ENCODE measurements around the gene RAD1.

RAD1 gene

DNA sequence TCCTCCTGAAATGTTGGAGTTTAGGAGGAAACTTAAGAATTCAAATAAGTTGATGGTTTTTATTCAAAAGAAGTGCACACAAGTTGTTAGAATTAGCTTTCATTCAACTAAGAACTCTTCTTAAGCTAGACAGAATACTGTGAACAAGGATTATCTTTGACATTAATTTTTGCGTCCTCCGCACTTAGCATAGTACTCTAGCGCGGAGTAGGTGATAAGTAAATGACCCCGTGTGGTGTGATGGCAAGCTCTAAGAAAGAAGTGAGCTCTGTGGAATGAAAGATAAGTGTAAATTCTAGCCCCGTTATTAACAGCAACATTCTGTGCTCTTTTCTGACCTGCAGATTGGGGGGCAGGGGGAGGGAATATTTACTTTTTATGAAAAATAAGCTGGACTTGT lies 1.2 kb upstream of the RAD1 start:
- DNase-seq (ENCODE audit: low read depth) = peak; percentile 20

DNA sequence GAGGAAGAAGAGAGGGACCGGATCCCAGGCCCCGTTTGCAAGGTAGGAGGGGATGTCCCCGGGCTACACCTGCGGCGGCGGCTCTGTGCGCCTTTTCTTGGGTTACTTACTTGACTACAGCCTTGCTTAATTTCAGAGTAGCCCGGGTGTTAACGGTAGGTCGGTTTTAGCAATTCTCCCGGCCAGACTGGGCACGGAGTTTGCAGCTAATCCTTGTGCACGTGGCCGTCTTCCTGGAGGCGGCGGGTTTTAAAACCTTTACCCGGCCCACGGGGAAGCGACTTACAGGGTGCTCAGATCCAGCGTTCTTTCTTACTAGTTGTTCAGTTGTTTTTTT lies 520 bp upstream of the RAD1 start:
- no peak for DNase-seq (ENCODE audit: low read depth)

GRCh38 chr5:34914671-34915138 lies 599 bp downstream of the RAD1 start:
- DNase-seq (ENCODE audit: low read depth) = peak; percentile 58

DNA sequence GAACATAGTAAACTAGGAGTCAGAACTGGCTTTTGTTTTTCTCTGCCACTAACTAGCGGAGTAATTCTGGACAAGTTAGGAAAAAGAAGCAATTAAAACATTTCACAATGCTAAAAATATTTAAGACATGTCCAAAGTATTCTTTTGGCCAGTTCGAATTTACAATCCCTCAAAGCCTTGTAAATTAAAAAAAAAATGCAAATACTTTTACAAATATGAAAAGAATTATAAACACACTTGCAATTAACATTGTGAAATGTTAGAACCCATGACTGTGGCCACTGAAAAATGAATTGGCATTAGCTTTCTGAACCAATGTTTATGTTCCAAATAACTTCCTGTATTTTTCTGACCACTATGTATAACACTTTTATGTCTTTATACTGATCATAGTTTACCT lies 2.2 kb downstream of the RAD1 start:
- DNase-seq (ENCODE audit: low read depth) = peak; percentile 49

GRCh38 chr5:34905564-34905963 lies 9.7 kb downstream of the RAD1 start:
- peak; percentile 42 for DNase-seq (ENCODE audit: low read depth)

GRCh38 chr5:34903260-34903659 lies 12.0 kb downstream of the RAD1 start:
- no peak for DNase-seq (ENCODE audit: low read depth)

DNA sequence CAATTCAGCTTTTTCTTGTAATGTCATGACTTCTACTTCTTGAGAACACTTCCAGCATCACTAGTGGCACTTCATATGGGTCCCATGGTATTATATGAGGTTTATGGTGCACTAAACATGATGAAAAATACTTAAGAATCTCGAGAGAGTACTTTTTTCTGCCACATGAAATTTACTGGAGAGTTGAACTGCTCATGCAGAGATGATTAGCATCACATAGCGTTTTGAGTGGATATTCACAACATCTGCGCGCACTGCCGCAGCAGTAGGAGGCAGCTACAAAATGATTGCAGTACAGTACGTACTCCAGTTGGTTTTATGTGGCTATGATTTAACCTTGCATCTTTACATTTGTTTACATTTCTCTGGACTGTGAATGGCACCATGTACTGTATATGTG lies 14.7 kb downstream of the RAD1 start:
- no peak for DNase-seq (ENCODE audit: low read depth)

- no peak for DNase-seq (ENCODE audit: low read depth)
Measured at GRCh38 chr5:34899066-34899465, 16.2 kb downstream of the RAD1 start.

- peak; percentile 81 for DNase-seq (ENCODE audit: low read depth)
Measured at GRCh38 chr5:34898258-34898895, 16.9 kb downstream of the RAD1 start.

- peak; percentile 36 for DNase-seq (ENCODE audit: low read depth)
Measured at GRCh38 chr5:34897646-34898045, 17.7 kb downstream of the RAD1 start.

DNA sequence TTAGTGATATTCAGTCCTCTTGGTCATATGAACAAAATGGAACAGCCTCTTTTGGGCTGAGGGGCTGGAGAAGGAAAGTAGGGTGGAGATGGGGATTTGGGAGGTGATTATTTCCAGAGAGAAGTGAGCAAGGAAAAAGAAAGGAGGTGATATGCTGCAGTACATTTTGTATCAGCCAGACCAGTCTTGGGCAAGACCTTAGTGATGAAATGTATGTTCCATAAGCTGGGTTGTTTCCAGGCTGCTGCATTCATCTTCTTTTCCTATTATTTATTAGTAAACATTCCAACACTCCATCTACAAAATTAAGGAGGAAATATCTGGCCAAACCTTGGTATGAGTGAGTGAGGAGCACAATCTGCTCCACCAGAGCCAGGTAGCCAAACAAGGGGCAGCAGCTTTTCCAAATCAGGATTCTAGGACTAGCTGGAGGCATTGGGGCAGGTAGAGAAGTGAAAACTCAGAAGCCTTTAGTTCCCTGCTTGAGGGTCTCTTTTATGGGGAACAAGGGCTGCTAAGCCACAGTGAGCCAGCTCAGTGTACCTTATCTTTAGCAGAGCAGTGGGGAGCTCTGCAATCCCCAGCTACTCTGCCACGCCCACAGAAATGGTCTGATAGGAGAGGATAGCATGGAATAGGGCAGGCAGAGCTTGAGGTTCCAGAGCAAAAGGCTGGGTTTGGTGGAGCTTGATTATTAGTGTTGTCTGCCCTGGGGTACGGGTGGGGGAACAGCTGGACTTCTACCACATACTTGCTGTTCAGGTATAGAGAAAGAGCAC lies 19.5 kb downstream of the RAD1 start:
- no peak for DNase-seq (ENCODE audit: low read depth)

- DNase-seq (ENCODE audit: low read depth) = no peak
Measured at GRCh38 chr5:34894716-34895115, 20.6 kb downstream of the RAD1 start.

- DNase-seq (ENCODE audit: low read depth) = no peak
Measured at GRCh38 chr5:34892414-34892813, 22.9 kb downstream of the RAD1 start.

- peak; percentile 38 for DNase-seq (ENCODE audit: low read depth)
Measured at GRCh38 chr5:34891981-34892380, 23.3 kb downstream of the RAD1 start.

DNA sequence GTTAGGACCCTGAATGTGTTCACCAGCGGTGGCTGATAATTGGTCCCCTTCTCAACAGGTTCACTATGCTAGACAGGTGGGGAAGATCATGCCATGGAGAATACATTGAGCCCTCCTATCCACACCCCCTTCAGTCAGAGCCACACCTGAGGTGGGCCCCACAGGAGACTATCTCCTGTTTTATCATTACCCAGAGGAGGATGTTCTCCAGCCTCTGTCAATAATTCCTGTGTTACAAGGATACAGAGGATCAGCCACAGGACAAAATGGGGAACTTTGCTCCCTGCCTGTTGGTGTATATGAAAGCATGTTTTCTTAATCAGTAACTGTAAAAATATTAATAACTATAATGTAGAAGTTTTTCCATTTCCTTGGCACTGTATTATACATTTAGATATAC lies 25.9 kb downstream of the RAD1 start:
- DNase-seq (ENCODE audit: low read depth) = no peak

DNA sequence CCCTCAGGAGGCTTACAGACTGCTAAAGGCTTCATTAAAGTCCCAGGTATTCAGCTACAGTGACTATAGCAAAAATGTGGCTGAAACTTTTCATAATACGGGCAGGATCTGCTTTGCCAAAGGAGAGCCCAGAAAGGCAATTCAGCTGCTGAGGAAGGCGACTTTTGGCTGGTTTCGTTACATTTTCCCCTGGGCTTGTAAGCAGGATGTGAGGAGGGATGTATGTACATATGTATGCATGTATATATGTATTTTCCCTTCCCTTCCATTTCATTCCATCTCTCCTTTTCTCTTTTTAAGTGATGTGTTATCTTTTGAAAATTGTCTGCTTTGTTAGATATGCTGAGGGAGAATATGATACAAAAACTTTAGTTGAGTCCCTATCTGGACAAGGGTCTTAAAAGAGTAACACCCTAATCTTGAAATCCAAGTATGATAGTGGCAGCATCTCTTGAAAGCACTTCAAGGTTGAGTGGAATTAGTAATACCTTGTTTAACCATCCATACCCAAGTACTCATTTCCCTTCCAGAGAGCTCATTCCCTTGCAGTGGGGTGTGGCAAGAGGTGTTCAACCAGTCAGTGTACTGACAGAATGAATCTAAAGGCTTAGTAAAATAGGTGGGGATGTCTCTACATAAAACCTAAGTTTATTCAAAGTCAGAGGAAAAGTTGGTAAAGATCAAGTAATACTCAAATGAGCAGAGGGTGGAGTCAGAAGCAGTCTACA lies 28.7 kb downstream of the RAD1 start:
- no peak for DNase-seq (ENCODE audit: low read depth)

DNA sequence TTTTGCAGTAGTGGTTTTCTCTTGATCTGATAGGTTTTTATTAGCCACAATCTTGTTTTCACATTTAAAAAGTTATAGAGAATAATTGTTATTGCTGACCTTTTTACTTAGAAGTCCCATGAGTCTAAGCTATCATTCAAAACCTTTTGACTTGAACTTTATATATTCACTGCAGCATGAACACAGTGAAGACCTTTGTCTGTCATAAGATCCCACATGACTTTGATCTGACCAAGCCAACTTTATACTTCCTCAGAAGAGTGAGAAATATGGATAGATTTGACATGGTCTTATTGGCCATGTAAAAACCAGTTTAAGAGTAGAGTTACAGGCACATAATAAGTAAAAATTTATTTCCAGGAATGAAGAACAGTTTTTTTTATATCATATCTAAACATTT lies 34.1 kb downstream of the RAD1 start:
- no peak for DNase-seq (ENCODE audit: low read depth)

DNA sequence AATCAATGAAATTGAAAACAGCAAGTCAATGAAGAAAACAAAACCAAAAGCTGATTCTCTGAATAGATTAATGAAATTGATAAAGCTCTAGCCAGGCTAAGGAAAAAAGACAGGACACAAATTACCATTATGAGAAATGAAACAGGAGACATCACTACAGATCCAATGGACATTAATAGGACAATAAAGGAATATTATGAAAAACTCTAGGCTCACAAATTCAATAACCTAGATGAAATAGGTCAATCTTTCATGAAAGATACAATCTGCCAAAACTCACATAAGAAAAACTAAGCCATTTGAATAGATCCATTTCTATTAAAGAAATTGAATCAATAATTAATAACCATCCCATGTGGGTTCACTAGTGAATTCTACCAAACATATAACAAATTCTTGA lies 39.0 kb downstream of the RAD1 start:
- DNase-seq (ENCODE audit: low read depth) = no peak

DNA sequence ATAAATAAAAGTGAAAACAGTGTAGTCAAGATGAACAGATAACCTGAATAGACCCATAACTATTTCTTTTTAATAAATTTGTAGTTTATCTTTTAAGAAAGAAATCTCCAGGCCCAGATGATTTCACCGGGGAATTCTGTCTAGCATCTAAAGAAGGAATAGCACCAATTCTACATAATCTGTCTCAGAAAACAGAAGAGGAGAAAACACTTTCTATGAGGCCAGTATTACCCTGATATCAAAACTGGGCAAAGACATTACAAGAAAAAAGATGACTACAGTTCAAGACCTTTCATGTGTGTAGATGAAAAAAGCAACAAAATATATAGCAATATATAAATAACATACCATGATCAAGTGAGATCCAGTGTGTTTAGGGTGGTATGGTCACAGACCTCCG lies 44.9 kb downstream of the RAD1 start:
- no peak for DNase-seq (ENCODE audit: low read depth)

DNA sequence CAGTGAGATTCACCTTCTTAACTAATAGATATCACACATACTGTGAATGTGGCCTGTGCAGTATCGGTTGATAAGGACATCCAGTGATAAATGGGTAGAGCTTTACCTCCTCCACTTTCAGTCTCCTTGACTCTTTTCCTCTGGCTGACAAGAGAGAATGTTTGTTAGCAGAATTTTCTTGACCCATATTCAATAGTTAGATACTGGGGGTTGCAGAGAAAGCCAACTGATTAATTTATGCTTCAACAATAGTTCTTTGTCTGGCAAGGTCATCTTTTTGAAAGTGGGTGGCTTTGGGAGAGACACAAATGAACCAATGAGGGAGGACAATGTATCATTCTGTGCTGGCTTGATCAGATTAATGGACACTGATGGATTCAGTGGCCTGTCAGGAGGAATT lies 46.0 kb downstream of the RAD1 start:
- no peak for DNase-seq (ENCODE audit: low read depth)

GRCh38 chr5:34868791-34869190 lies 46.5 kb downstream of the RAD1 start:
- DNase-seq (ENCODE audit: low read depth) = no peak

- no peak for DNase-seq (ENCODE audit: low read depth)
Measured at GRCh38 chr5:34867660-34868059, 47.6 kb downstream of the RAD1 start.

DNA sequence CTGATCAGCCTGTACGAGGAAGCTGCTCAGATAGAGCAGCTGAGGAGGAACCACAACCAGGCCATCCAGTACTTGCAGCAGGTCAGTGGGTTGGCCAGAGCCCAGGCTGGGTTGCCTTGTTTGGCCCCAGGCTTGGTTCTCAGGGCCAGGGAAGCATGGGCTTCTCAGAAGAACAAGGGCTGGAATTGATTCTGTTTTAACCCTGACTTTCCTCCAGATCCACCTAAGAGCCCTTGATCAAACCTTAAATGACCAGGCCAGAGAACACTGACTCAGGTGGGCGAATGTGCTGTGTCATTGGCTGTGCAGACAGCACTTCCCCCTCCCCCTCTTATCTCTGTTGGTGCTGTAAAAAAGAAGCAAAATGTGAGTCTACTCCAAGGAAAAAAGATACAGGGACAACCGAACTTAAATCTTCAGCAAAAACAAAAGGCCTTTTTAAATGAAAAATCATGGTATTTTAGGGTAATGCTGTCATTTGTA lies 48.3 kb downstream of the RAD1 start:
- DNase-seq (ENCODE audit: low read depth) = no peak

Data from ELR (cell line).